GM19468 (cell line): ENCODE results near the gene CHTF8.

Source experiments
- ATAC-seq: cut with Tn5 transposase; IDR thresholded peaks from one replicate; pipeline ENCODE4 v1.9.1; 2021; ENCODE audit warnings: mild to moderate bottlenecking, moderate library complexity, moderate number of reproducible peaks; ENCODE audit not compliant: unreplicated experiment; ENCODE audit errors: extremely low read depth

The CHTF8 gene

GRCh38 chr16:69114976-69115355 lies 17.4 kb downstream of the CHTF8 start:
- ATAC-seq: no peak

- no peak for ATAC-seq
Observed at GRCh38 chr16:69114346-69114975, 17.9 kb downstream of the CHTF8 start.

- ATAC-seq: no peak
Observed at GRCh38 chr16:69113216-69113615, 19.2 kb downstream of the CHTF8 start.

GRCh38 chr16:69112285-69113129 lies 19.9 kb downstream of the CHTF8 start:
- no peak for ATAC-seq

- no peak for ATAC-seq
Observed at GRCh38 chr16:69111876-69112230, 20.5 kb downstream of the CHTF8 start.

GRCh38 chr16:69111216-69111875 lies 21.0 kb downstream of the CHTF8 start:
- no peak for ATAC-seq

GRCh38 chr16:69110406-69110805 lies 22.0 kb downstream of the CHTF8 start:
- no peak for ATAC-seq

GRCh38 chr16:69109486-69110270 lies 22.7 kb downstream of the CHTF8 start:
- no peak for ATAC-seq

GRCh38 chr16:69108905-69109252 lies 23.5 kb downstream of the CHTF8 start:
- no peak for ATAC-seq

GRCh38 chr16:69108064-69108904 lies 24.1 kb downstream of the CHTF8 start:
- no peak for ATAC-seq

- ATAC-seq: no peak
Observed at GRCh38 chr16:69107316-69107962, 24.9 kb downstream of the CHTF8 start.

GRCh38 chr16:69106491-69107315 lies 25.7 kb downstream of the CHTF8 start:
- ATAC-seq: no peak

GRCh38 chr16:69105501-69106361 lies 26.7 kb downstream of the CHTF8 start, which contains the start of gene HAS3:
Gene HAS3, plus strand, starts transcription at chr16:69105653. Its CDS starts 3,743 bp downstream, at chr16:69109396.
- no peak for ATAC-seq

- ATAC-seq: no peak
Observed at GRCh38 chr16:69100071-69100691, 32.2 kb downstream of the CHTF8 start.

GRCh38 chr16:69095193-69095592 lies 37.2 kb downstream of the CHTF8 start:
- ATAC-seq: no peak

GRCh38 chr16:69094501-69094900 lies 37.9 kb downstream of the CHTF8 start:
- no peak for ATAC-seq

GRCh38 chr16:69093974-69094373 lies 38.4 kb downstream of the CHTF8 start:
- ATAC-seq: no peak
